Measurements from ENCODE around the gene GNB4.

- no peak for TF ChIP-seq CTCF (IDR thresholded peaks at IDR 0.05)
- no peak for TF ChIP-seq POLR2A (IDR thresholded peaks at IDR 0.05)
Measured at GRCh38 chr3:179447251-179447650, 4.0 kb downstream of the GNB4 start.

Measured in esophagus squamous epithelium (tissue), 4 donors.